ENCODE data around the gene HSD17B13. TPM values are rescaled to one million over a fixed set of nuclear protein-coding genes. Genes with fewer than 3 reads are reported as not detected.
"Not testable (repeated sequence)": the region's sequence is repeated elsewhere in the genome, so short reads cannot be mapped to it uniquely, and the experiment has no call there.

The HSD17B13 gene
- total RNA-seq, 4 donors from 2014 or later = 0.65 to 20.3 (median 4.1) TPM

DNA sequence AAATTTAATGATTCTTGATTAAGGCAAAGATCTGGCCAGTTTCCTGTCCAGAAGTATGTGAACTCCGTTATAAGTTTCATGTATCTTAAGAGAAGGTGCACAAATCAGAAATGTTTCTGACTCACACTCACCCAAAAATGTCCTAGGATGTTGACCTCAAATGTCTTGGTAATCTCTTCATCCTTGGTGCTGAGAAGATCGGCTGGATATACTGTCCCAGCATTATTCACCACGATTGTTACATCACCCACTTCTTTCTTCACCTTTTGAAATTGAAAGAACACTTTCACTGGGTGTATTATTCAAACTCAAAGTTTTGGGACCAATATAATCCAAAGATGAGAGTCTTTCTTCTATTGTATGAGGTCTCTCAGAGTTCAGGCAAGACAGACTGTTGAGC lies 5.7 kb downstream of the HSD17B13 start:
- ATAC-seq (ENCODE audit: low FRiP score) (no peak), DNase-seq (ENCODE audit: low spot score) (no peak)

DNA sequence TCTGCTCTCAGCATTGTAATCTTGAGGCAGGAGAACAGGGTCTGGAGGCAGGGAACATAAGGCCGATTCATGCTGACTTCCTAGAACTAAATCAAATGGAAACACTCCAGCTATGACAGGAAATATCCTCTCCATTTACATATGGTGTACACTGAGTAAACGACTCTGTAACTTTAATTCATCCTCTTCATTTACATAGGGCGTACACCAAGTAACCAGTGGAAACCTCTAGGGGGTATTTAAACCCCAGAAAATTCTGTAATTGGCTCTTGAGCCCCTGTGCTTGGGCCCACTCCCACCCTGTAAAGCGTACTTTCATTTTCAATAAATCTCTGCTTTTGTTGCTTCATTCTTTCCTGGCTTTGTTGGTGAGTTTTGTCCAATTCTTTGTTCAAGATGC lies 7.7 kb downstream of the HSD17B13 start:
- not testable (repeated sequence) for ATAC-seq (ENCODE audit: low FRiP score); DNase-seq (ENCODE audit: low spot score)

More for the DNA sequence above, 5.7 kb downstream of the HSD17B13 start:
- TF ChIP-seq, protein P1, sequence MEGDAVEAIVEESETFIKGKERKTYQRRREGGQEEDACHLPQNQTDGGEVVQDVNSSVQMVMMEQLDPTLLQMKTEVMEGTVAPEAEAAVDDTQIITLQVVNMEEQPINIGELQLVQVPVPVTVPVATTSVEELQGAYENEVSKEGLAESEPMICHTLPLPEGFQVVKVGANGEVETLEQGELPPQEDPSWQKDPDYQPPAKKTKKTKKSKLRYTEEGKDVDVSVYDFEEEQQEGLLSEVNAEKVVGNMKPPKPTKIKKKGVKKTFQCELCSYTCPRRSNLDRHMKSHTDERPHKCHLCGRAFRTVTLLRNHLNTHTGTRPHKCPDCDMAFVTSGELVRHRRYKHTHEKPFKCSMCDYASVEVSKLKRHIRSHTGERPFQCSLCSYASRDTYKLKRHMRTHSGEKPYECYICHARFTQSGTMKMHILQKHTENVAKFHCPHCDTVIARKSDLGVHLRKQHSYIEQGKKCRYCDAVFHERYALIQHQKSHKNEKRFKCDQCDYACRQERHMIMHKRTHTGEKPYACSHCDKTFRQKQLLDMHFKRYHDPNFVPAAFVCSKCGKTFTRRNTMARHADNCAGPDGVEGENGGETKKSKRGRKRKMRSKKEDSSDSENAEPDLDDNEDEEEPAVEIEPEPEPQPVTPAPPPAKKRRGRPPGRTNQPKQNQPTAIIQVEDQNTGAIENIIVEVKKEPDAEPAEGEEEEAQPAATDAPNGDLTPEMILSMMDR (IDR thresholded peaks at IDR 0.05) = no peak

DNA sequence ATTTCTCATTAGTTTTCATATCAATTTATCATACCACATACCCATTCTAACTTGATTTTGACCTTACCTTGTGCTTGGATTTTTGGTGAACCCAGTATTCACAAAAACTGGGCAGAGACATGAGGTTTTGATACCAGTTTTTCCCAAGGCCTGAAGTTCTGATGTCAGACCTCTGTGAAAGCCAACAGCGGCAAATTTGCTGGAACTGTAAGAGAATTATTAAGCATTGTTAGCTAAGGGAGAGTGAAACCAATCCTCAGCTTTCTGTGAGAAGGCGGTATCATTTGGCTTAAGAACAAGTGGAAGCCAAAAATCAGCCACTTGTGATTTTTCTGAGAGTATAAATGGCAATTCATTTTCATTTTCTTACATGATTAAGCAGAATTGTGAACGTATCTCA lies 8.9 kb downstream of the HSD17B13 start:
- ATAC-seq (ENCODE audit: low FRiP score) (no peak), DNase-seq (ENCODE audit: low spot score) (no peak)
- TF ChIP-seq, protein P1 (IDR thresholded peaks at IDR 0.05) = no peak

DNA sequence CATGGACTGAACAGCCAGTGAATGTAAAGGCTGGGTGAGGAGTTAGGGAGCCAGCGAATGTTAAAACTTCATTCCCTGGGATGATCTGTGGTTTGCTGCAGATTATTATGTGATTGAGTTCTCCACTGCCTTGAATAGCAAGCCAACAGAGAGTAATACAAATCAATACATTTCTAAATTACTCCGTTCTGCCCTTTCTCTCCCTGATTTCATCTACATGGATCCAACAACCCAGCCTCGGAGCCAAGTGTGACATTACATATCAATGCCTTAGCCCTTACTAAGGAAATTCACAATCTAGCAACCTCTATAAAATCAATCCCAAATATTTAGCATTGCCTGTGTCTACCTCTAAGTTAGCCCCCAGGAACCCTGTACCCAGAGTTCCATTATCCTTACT lies 11.0 kb downstream of the HSD17B13 start:
- DNase-seq (ENCODE audit: low spot score) (no peak), ATAC-seq (ENCODE audit: low FRiP score) (no peak)
- TF ChIP-seq, protein P1 (IDR thresholded peaks at IDR 0.05) = no peak

DNA sequence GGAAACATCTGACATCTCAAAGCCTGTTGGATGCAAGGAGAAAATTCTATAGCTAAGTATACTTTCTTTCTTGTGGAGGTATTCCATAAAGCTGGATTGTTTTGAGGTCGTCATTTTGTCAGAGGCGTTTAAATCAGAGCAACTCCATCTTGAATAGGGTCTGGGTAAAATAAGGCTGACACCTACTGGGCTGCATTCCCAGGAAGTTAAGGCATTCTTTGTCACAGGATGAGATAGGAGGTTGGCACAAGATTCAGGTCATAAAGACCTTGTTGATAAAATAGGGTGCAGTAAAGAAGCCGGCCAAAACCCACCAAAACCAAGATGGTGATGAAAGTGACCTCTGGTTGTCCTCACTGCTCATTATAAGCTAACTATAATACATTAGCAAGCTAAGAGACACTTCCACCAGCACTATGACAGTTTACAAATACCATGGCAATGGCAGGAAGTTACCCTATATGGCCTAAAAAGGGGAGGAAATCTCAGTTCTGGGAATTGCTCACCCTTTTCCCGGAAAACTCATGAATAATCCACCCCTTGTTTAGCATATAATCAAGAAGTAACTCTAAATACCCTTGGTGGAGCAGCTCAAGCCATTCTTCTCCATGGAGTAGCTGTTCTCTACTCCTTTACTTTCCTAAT lies 11.9 kb downstream of the HSD17B13 start:
- DNase-seq (ENCODE audit: low spot score) (no peak), ATAC-seq (ENCODE audit: low FRiP score) (no peak)

DNA sequence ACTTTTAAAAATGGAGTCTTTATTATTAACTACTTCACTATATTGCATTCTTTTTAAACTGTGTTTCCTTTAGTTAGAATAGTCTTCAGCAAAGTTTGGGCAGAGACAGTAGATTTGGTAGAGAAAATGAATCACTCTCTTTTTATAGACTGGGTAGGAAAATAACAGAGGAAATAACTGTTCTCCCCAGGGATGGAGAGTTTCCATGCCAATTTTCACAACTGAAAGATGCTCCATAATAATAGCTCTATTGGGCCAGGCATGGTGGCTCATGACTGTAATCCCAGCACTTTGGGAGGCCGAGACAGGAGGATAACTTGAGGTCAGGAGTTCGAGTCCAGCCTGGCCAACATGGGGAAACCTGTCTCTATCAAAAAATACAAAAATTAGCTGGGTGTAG lies 13.1 kb downstream of the HSD17B13 start:
- DNase-seq (ENCODE audit: low spot score) = no peak
- ATAC-seq (ENCODE audit: low FRiP score) = no peak
- TF ChIP-seq, protein P1 (IDR thresholded peaks at IDR 0.05) = no peak

More for the DNA sequence above, 11.9 kb downstream of the HSD17B13 start:
- TF ChIP-seq, protein P1 (IDR thresholded peaks at IDR 0.05) = no peak

DNA sequence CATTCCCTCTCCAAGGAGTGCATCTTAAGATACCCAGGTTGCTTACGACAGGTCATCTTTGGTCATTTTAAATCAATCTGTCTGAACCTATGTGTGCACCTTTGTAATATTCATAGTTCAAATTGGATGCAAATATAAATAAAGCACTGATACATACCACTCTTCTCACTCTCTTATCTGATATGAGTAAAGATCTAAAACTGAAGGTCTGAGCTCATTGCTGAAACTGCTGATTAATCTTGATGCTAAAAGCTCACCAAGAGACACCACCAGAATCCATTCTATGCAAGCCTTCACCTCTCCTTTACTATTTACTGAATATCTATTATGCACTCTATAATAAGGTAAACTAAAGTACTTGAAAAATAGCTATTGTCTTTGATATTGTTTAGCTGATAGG lies 16.6 kb downstream of the HSD17B13 start:
- ATAC-seq (ENCODE audit: low FRiP score) (no peak), DNase-seq (ENCODE audit: low spot score) (no peak)
- TF ChIP-seq, protein P1 (IDR thresholded peaks at IDR 0.05) = no peak
